Stomach smooth muscle (tissue), 2 donors: ENCODE data around the gene MPZL3.

Experiments
- H3K27ac ChIP-seq: one replicate; pipeline ENCODE4 v1.7.0; 2013; ENCODE audit warnings: mild to moderate bottlenecking, low read length, inconsistent platforms
- H3K27me3 ChIP-seq, 2 donors: one replicate each; pipeline ENCODE4 v1.7.0; 2013; ENCODE audit warnings: low read length in 2 of 2; ENCODE audit not compliant: insufficient read depth in 2 of 2, control insufficient read depth in 1 of 2
- H3K36me3 ChIP-seq, 2 donors: one replicate each; pipeline ENCODE4 v1.7.0; 2013; ENCODE audit warnings: low read length in 2 of 2; ENCODE audit not compliant: control insufficient read depth in 2 of 2, insufficient read depth in 2 of 2
- H3K4me1 ChIP-seq: one replicate; pipeline ENCODE4 v1.7.0; 2013; ENCODE audit warnings: low read length; ENCODE audit not compliant: control insufficient read depth, insufficient read depth
- H3K4me3 ChIP-seq, 2 donors: one replicate each; pipeline ENCODE4 v1.7.0; 2013; ENCODE audit warnings: low read length in 2 of 2
- H3K9ac ChIP-seq, 2 donors: one replicate each; pipeline ENCODE4 v1.7.0; 2013; ENCODE audit warnings: low read length in 2 of 2, mild to moderate bottlenecking in 1 of 2
- H3K9me3 ChIP-seq, 2 donors: one replicate each; pipeline ENCODE4 v1.7.0; 2013; ENCODE audit warnings: low read length in 2 of 2; ENCODE audit not compliant: control insufficient read depth in 2 of 2
- donor health status: healthy.
- donor health status: Pancreatic carcinoma.

MPZL3 gene

GRCh38 chr11:118283756-118284350 is 31.7 kb upstream of the MPZL3 start:
- H3K4me3 ChIP-seq = no peak overlapping the region
- H3K9ac ChIP-seq = no peak overlapping the region
- no peaks in the 10 kb centered on the region for H3K9me3 ChIP-seq
- no peaks in the 10 kb centered on the region for H3K36me3 ChIP-seq
- H3K4me1 ChIP-seq = no peaks in the 10 kb centered on the region
- no peaks in the 10 kb centered on the region for H3K27me3 ChIP-seq
- H3K27ac ChIP-seq = no peak overlapping the region

GRCh38 chr11:118283037-118283636 is 31.0 kb upstream of the MPZL3 start:
- no peaks in the 10 kb centered on the region for H3K36me3 ChIP-seq
- no peaks in the 10 kb centered on the region for H3K9me3 ChIP-seq
- no peak overlapping the region for H3K9ac ChIP-seq
- no peaks in the 10 kb centered on the region for H3K27me3 ChIP-seq
- no peak overlapping the region for H3K4me3 ChIP-seq
- H3K27ac ChIP-seq = no peak overlapping the region
- H3K4me1 ChIP-seq = no peaks in the 10 kb centered on the region

- no peak overlapping the region for H3K4me3 ChIP-seq
- H3K27ac ChIP-seq = no peak overlapping the region
- H3K4me1 ChIP-seq = no peaks in the 10 kb centered on the region
These were observed 30.4 kb upstream of the MPZL3 start for GRCh38 chr11:118282606-118283005.

GRCh38 chr11:118281284-118281683 is 29.1 kb upstream of the MPZL3 start:
- H3K4me3 ChIP-seq = no peak overlapping the region
- no peaks in the 10 kb centered on the region for H3K27me3 ChIP-seq
- no peaks in the 10 kb centered on the region for H3K9me3 ChIP-seq
- H3K9ac ChIP-seq = no peak overlapping the region
- no peak overlapping the region for H3K27ac ChIP-seq
- no peaks in the 10 kb centered on the region for H3K36me3 ChIP-seq
- H3K4me1 ChIP-seq = no peaks in the 10 kb centered on the region

More at GRCh38 chr11:118282606-118283005, 30.4 kb upstream of the MPZL3 start:
- Histone ChIP-seq H3K27me3 (no peaks in the 10 kb centered on the region), H3K36me3 (no peaks in the 10 kb centered on the region), H3K9me3 (no peaks in the 10 kb centered on the region), H3K9ac (no peak overlapping the region)

- Histone ChIP-seq H3K9me3 (no peaks in the 10 kb centered on the region), H3K4me3 (no peak overlapping the region), H3K27ac (no peak overlapping the region), H3K27me3 (peaks cover 0 to 5% of the 10 kb centered on the region in 2 donors), H3K36me3 (no peaks in the 10 kb centered on the region), H3K9ac (no peak overlapping the region), H3K4me1 (no peaks in the 10 kb centered on the region)
These were observed 25.1 kb upstream of the MPZL3 start for GRCh38 chr11:118277312-118277711.

GRCh38 chr11:118276422-118276821 is 24.3 kb upstream of the MPZL3 start:
- peaks cover 0 to 5% of the 10 kb centered on the region in 2 donors for H3K27me3 ChIP-seq
- H3K4me1 ChIP-seq = no peaks in the 10 kb centered on the region
- no peak overlapping the region for H3K9ac ChIP-seq
- H3K9me3 ChIP-seq = no peaks in the 10 kb centered on the region
- H3K27ac ChIP-seq = no peak overlapping the region
- H3K36me3 ChIP-seq = no peaks in the 10 kb centered on the region
- no peak overlapping the region for H3K4me3 ChIP-seq

- Histone ChIP-seq H3K27ac (no peak overlapping the region), H3K9ac (no peak overlapping the region), H3K36me3 (no peaks in the 10 kb centered on the region), H3K4me3 (no peak overlapping the region), H3K9me3 (no peaks in the 10 kb centered on the region), H3K4me1 (no peaks in the 10 kb centered on the region), H3K27me3 (peaks cover 0 to 5% of the 10 kb centered on the region in 2 donors)
These were observed 23.0 kb upstream of the MPZL3 start for GRCh38 chr11:118275176-118275575.

GRCh38 chr11:118274186-118274585 is 22.0 kb upstream of the MPZL3 start:
- Histone ChIP-seq H3K9ac (no peak overlapping the region), H3K4me1 (no peaks in the 10 kb centered on the region), H3K4me3 (no peak overlapping the region), H3K9me3 (no peaks in the 10 kb centered on the region), H3K27me3 (peaks cover 5 to 6% of the 10 kb centered on the region in 2 donors), H3K27ac (no peak overlapping the region), H3K36me3 (no peaks in the 10 kb centered on the region)

GRCh38 chr11:118272001-118272400 is 19.8 kb upstream of the MPZL3 start:
- Histone ChIP-seq H3K36me3 (no peaks in the 10 kb centered on the region), H3K4me3 (no peak overlapping the region), H3K9ac (no peak overlapping the region), H3K27me3 (peaks cover 5 to 6% of the 10 kb centered on the region in 2 donors), H3K27ac (no peak overlapping the region), H3K9me3 (no peaks in the 10 kb centered on the region), H3K4me1 (no peaks in the 10 kb centered on the region)

- Histone ChIP-seq H3K9ac (no peak overlapping the region), H3K4me1 (no peaks in the 10 kb centered on the region), H3K27me3 (peaks cover 15 to 31% of the 10 kb centered on the region in 2 donors), H3K4me3 (no peak overlapping the region), H3K27ac (no peak overlapping the region), H3K36me3 (no peaks in the 10 kb centered on the region), H3K9me3 (no peaks in the 10 kb centered on the region)
These were observed 15.3 kb upstream of the MPZL3 start for GRCh38 chr11:118267486-118267885.

GRCh38 chr11:118265954-118266353 is 13.8 kb upstream of the MPZL3 start:
- no peak overlapping the region for H3K4me3 ChIP-seq
- no peak overlapping the region for H3K27ac ChIP-seq
- no peaks in the 10 kb centered on the region for H3K4me1 ChIP-seq
- peaks cover 22 to 35% of the 10 kb centered on the region in 2 donors for H3K27me3 ChIP-seq
- H3K36me3 ChIP-seq = no peaks in the 10 kb centered on the region
- no peak overlapping the region for H3K9ac ChIP-seq
- H3K9me3 ChIP-seq = no peaks in the 10 kb centered on the region
